NT2/D1 (cell line): ENCODE results near the gene GPX4.

Experiments
- SUZ12 ChIP-seq: IDR thresholded peaks from 2 replicates; pipeline ENCODE4 v1.6.1; 2011; ENCODE audit not compliant: insufficient read length, insufficient read depth; ENCODE audit errors: extremely low read depth
- YY1 ChIP-seq: IDR thresholded peaks from 2 replicates; pipeline ENCODE4 v1.6.1; 2011; ENCODE audit not compliant: insufficient read length, insufficient read depth
- ZNF274 ChIP-seq: IDR thresholded peaks from 2 replicates; pipeline ENCODE4 v1.6.1; 2011; ENCODE audit warnings: mild to moderate bottlenecking, low read depth, low read length

- TF ChIP-seq YY1 = no peak
- TF ChIP-seq ZNF274 = no peak
- TF ChIP-seq SUZ12 = no peak
These were observed 40.1 kb downstream of the GPX4 start for GRCh38 chr19:1143828-1144399.
